ENCODE measurements around the gene PRR19. TPM values are rescaled to one million over a fixed set of nuclear protein-coding genes. Genes with fewer than 3 reads are reported as not detected.
A peak's percentile ranks its signal among the peaks of the same experiment; 100 is the strongest.

The PRR19 gene
- total RNA-seq, 1 experiment from 2014 or later, result 0.93 TPM

DNA sequence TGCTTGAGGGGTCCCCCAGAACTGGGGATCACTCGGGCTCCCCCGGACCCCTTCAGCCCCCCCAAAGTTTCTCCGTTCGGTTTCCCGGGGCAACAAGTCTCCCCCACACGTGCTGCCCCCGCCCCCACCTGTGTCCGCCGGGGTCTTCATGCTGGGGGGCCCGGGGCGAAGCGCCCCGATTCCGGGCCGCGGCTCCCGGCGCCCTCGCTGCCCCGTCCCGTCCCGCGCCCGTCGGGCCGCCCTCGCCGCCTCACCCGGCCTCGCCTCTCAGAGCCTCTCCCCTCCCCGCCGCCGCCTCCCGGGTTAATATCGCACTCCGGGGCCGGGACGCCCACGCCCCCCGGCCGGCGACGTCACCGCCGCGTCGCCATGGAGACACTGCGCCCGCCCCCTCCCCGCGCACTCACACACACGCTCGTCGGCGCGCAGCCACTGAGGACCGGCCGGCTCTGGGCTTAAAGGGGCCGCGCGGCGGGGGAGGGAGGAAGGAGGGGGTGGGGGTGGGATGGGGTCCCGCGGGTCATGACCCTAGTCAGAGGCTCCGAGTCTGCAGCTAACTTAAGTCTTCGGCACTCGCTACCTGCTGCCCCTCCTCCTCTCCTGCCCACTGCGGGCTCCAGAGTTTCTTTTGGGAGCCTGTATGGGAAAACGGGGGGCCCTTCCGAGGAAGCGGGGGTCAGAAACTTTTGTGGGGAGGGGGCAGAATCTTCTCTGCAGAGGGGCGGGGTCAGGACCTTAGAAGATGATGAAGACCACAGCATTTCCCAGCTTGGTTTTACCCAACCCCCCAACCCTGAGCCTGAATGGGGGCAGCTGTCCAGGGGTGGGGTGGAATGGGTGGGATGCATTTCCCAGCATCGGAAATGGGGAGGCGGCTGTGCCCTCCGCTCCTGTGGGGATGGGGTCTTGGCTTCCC lies 46.8 kb upstream of the PRR19 start, which contains the start of gene ERF (continued):
- TF ChIP-seq, protein P1, sequence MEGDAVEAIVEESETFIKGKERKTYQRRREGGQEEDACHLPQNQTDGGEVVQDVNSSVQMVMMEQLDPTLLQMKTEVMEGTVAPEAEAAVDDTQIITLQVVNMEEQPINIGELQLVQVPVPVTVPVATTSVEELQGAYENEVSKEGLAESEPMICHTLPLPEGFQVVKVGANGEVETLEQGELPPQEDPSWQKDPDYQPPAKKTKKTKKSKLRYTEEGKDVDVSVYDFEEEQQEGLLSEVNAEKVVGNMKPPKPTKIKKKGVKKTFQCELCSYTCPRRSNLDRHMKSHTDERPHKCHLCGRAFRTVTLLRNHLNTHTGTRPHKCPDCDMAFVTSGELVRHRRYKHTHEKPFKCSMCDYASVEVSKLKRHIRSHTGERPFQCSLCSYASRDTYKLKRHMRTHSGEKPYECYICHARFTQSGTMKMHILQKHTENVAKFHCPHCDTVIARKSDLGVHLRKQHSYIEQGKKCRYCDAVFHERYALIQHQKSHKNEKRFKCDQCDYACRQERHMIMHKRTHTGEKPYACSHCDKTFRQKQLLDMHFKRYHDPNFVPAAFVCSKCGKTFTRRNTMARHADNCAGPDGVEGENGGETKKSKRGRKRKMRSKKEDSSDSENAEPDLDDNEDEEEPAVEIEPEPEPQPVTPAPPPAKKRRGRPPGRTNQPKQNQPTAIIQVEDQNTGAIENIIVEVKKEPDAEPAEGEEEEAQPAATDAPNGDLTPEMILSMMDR (IDR thresholded peaks at IDR 0.05 in 2 of 3, conservative IDR thresholded peaks at IDR 0.05 in 1 of 3; ENCODE audit: borderline replicate concordance in 1 of 3, insufficient read depth in 1 of 3, low read depth in 2 of 3, low read length in 2 of 3), result no peak
- 0 out of 2 replicates have a peak, but pooled peaks have one; percentile 58 for TF ChIP-seq SIN3A (IDR thresholded peaks at IDR 0.05; ENCODE audit: low read depth)
- no peak for TF ChIP-seq EZH2phosphoT487 (IDR thresholded peaks at IDR 0.05; ENCODE audit: borderline replicate concordance)

DNA sequence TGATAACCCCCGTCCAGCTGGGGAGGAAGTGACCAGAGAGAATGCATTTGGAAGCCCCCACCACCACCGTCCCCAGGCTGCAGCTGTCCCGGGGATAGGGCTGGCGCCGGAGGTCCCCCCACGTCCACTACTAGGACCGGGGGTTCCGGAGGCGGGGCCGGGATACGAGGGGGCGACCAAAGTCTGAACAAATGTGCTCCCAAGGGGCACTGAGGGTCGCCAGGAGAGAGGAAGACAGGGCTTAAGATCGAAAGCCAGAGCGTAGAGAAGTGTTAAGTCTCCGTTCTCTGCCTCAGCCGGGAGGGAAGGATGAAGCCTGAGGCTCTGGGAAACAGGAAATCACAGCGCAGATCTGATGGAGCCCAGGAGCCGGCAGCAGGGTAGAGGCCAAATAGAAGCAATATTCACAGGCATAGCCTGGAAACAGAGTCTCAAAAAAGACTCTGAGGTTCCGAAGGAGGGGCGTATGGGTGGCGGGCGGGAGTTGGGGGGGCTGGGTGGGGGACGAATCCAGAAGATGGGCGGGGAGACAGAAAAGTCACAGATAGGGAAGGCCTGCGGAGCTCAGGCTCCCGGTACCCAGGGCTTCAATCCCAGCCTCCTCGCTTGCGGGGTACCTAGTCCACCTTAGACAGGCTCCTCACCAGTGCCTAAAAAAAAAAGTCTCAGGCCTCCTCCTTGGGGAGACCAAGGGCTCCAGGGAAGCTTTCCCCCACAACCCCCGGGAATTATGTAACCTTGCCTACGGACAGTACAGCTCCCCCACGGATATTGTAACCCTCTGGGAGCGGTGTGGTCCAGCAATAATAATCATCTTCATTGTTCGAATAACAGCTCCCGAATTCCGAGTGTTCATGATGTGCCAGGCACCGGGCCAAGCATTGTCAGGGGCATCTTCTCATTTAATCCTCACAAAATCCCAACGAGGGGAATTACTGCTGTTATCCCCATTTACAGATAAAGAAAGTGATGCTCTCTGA lies 45.9 kb upstream of the PRR19 start:
- ATAC-seq (no peak), DNase-seq (ENCODE audit: low read depth, low spot score) (no peak)
- Histone ChIP-seq H3K4me1 (ENCODE audit: control insufficient read depth in 1 of 2, insufficient read depth in 2 of 2, low read length in 2 of 2) (peaks cover 45 to 62% of the 10 kb centered on the region in 2 experiments), H3K4me3 (replicated peaks in 1 of 2; ENCODE audit: low read depth in 1 of 2, low read length in 2 of 2) (peak overlapping the region; percentile 52 to 94), H3K9me3 (ENCODE audit: control insufficient read depth in 1 of 2, insufficient read depth in 1 of 2, low read depth in 1 of 2, low read length in 2 of 2) (no peaks in the 10 kb centered on the region), H3K9ac (ENCODE audit: low read length) (peak overlapping the region; percentile 72), H3K27ac (ENCODE audit: low read depth, low read length) (peak overlapping the region; percentile 37), H3K36me3 (ENCODE audit: control insufficient read depth in 1 of 2, insufficient read depth in 2 of 2, low read length in 2 of 2) (no peaks in the 10 kb centered on the region; a peak in 1 of 4 replicates), H3K27me3 (ENCODE audit: insufficient read depth, low read length) (no peaks in the 10 kb centered on the region), H3K9me2 (ENCODE audit: insufficient read depth) (no peaks in the 10 kb centered on the region), H4K20me1 (ENCODE audit: insufficient read depth) (no peaks in the 10 kb centered on the region), H3K79me2 (ENCODE audit: insufficient read depth, low read length) (peaks cover 34% of the 10 kb centered on the region), H3K4me2 (ENCODE audit: low read length) (peak overlapping the region; percentile 96), H2AFZ (ENCODE audit: low read depth, low read length, poor library complexity, severe bottlenecking) (no peak overlapping the region)
- POLR2A ChIA-PET, result interaction anchor here (0.6 to 1.7 kb wide), 6 partner anchors 9 to 221 kb away, joined by 3 to 6 read pairs (median 3); no protein-coding TSS in a partner anchor
- RAD21 ChIA-PET (ENCODE audit: low non-redundant PET in 1 of 2, low total read pairs in 2 of 2, uncharacterized antibody in 2 of 2, unreplicated experiment in 2 of 2), result no interaction called here
- TF ChIP-seq POLR2AphosphoS5 (IDR thresholded peaks at IDR 0.05; ENCODE audit: low read depth, low read length), result no peak
- TF ChIP-seq, protein P1 (IDR thresholded peaks at IDR 0.05 in 2 of 3, conservative IDR thresholded peaks at IDR 0.05 in 1 of 3; ENCODE audit: borderline replicate concordance in 1 of 3, insufficient read depth in 1 of 3, low read depth in 2 of 3, low read length in 2 of 3), result no peak
- TF ChIP-seq EZH2 (IDR thresholded peaks at IDR 0.05), result no peak
- no peak for TF ChIP-seq ELF1 (IDR thresholded peaks at IDR 0.05; ENCODE audit: borderline replicate concordance, low read depth)
- TF ChIP-seq TCF7L2 (IDR thresholded peaks at IDR 0.05; ENCODE audit: borderline replicate concordance, extremely low read depth, insufficient read depth, insufficient read length), result no peak
- TF ChIP-seq EGR1 (IDR thresholded peaks at IDR 0.05; ENCODE audit: low read depth), result no peak
- no peak for TF ChIP-seq CBX3 (IDR thresholded peaks at IDR 0.05; ENCODE audit: low read depth)
- intact Hi-C loops (cut with micrococcal nuclease), result no loop called here
- TSS peak; percentile 85 for BruUV-seq (replicated peaks)
- CTCF ChIA-PET, result interaction anchor here (0.9 to 1.1 kb wide), 2 partner anchors 9 to 26 kb away, joined by 3 read pairs; no protein-coding TSS in a partner anchor

Measured in HCT116 (cell line).